Fibroblast of skin of left quadriceps (primary cell): ENCODE results near the gene DLL3.
A peak's percentile ranks its signal among the peaks of the same experiment; 100 is the strongest.
"Not testable (repeated sequence)": the region's sequence is repeated elsewhere in the genome, so short reads cannot be mapped to it uniquely, and the experiment has no call there.

ENCODE experiments used
- DNase-seq, 2 experiments: peaks; one replicate each; pipeline ENCODE4 v3.0.0-alpha.2; 2013; ENCODE audit warnings: low read depth in 2 of 2

Gene DLL3

GRCh38 chr19:39498798-39499642, at the start of gene DLL3:
TSS of gene DLL3 (plus strand) at chr19:39498947. CDS start at chr19:39498975, 28 bp downstream.
- DNase-seq: no peak

- DNase-seq: no peak
Observed at GRCh38 chr19:39449116-39449797, 49.5 kb upstream of the DLL3 start.

GRCh38 chr19:39451257-39451656, 47.5 kb upstream of the DLL3 start:
- DNase-seq: not testable (repeated sequence)

GRCh38 chr19:39463403-39463802, 35.3 kb upstream of the DLL3 start:
- DNase-seq: no peak

- no peak for DNase-seq
Observed at GRCh38 chr19:39465956-39466747, 32.6 kb upstream of the DLL3 start.

GRCh38 chr19:39467941-39468340, 30.8 kb upstream of the DLL3 start:
- no peak for DNase-seq

- DNase-seq: no peak
Observed at GRCh38 chr19:39469036-39469435, 29.7 kb upstream of the DLL3 start.

- no peak for DNase-seq
Observed at GRCh38 chr19:39469567-39469966, 29.2 kb upstream of the DLL3 start.

GRCh38 chr19:39470724-39471339, 27.9 kb upstream of the DLL3 start:
- DNase-seq: no peak

GRCh38 chr19:39471756-39472536, 26.8 kb upstream of the DLL3 start:
- DNase-seq: no peak

- no peak for DNase-seq
Observed at GRCh38 chr19:39472746-39473442, 25.9 kb upstream of the DLL3 start.

- no peak for DNase-seq
Observed at GRCh38 chr19:39473443-39473960, 25.2 kb upstream of the DLL3 start.

GRCh38 chr19:39474139-39474620, 24.6 kb upstream of the DLL3 start:
- DNase-seq: no peak

- no peak for DNase-seq
Observed at GRCh38 chr19:39475748-39476147, 23.0 kb upstream of the DLL3 start.

- not testable (repeated sequence) for DNase-seq
Observed at GRCh38 chr19:39479319-39479801, 19.4 kb upstream of the DLL3 start.

- no peak for DNase-seq
Observed at GRCh38 chr19:39479916-39480315, 18.8 kb upstream of the DLL3 start.

GRCh38 chr19:39480337-39481228, 18.2 kb upstream of the DLL3 start, which contains the start of gene TIMM50:
TSS of gene TIMM50 (plus strand) at chr19:39480838. CDS start at chr19:39480854, 16 bp downstream.
- DNase-seq: peak; percentile 79 to 84

GRCh38 chr19:39481229-39481545, 17.6 kb upstream of the DLL3 start:
- no peak for DNase-seq

- no peak for DNase-seq
Observed at GRCh38 chr19:39481676-39482075, 17.1 kb upstream of the DLL3 start.
